HepG2 (cell line): ENCODE data around the gene ZNF276. TPM values are rescaled to one million over a fixed set of nuclear protein-coding genes. Genes with fewer than 3 reads are reported as not detected.

ENCODE experiments used
- AGO1 ChIP-seq: fragments of 200-400 bp; formaldehyde crosslinking; IDR thresholded peaks from 2 replicates; pipeline ENCODE4 v1.6.1; 2017; ENCODE audit warnings: mild to moderate bottlenecking, low read depth, low read length, moderate library complexity; ENCODE audit not compliant: poor library complexity, severe bottlenecking
- AKAP8 ChIP-seq: sonication (generic); formaldehyde crosslinking; IDR thresholded peaks from 2 replicates; pipeline ENCODE4 v1.5.1; 2020; ENCODE audit warnings: mild to moderate bottlenecking, missing genetic modification reagents
- ARID5B ChIP-seq: IDR thresholded peaks from 2 replicates; pipeline ENCODE4 v1.4.0; 2020; ENCODE audit warnings: mild to moderate bottlenecking, missing genetic modification reagents
- ARNTL ChIP-seq: sonication (generic); formaldehyde crosslinking; IDR thresholded peaks from 2 replicates; pipeline ENCODE4 v1.4.0; 2020; ENCODE audit warnings: mild to moderate bottlenecking, missing genetic modification reagents
- CEBPZ ChIP-seq: IDR thresholded peaks from 2 replicates; pipeline ENCODE4 v1.6.1; 2012; ENCODE audit warnings: low read length, improper control_type of control experiment
- CTCF ChIP-seq: sonication (generic); formaldehyde crosslinking; IDR thresholded peaks from 2 replicates; pipeline ENCODE4 v1.5.0; 2020; ENCODE audit warnings: mild to moderate bottlenecking, missing genetic modification reagents, moderate library complexity
- HMG20A ChIP-seq: IDR thresholded peaks from 2 replicates; pipeline ENCODE4 v1.6.1; 2016; ENCODE audit warnings: borderline replicate concordance
- HOXA5 ChIP-seq: sonication (generic); formaldehyde crosslinking; IDR thresholded peaks from 2 replicates; pipeline ENCODE4 v1.4.0; 2020; ENCODE audit warnings: missing genetic modification reagents
- NFYB ChIP-seq: sonication (generic); formaldehyde crosslinking; IDR thresholded peaks from 2 replicates; pipeline ENCODE4 v1.4.0; 2020; ENCODE audit warnings: missing genetic modification reagents
- PITX1 ChIP-seq: sonication (generic); formaldehyde crosslinking; IDR thresholded peaks from 2 replicates; pipeline ENCODE4 v1.5.1; 2020; ENCODE audit warnings: mild to moderate bottlenecking, missing genetic modification reagents
- SOX6 ChIP-seq, 2 experiments: fragments of 450-650 bp in 1 of 2; sonication (generic) in 1 of 2; formaldehyde crosslinking in 1 of 2; IDR thresholded peaks; 2 replicates each; pipeline versions ENCODE4 v1.4.0 to v1.6.1; 2017 to 2020; ENCODE audit warnings: antibody characterized with exemption in 1 of 2, mild to moderate bottlenecking in 1 of 2, missing genetic modification reagents in 1 of 2
- THRA ChIP-seq: sonication (generic); formaldehyde crosslinking; IDR thresholded peaks from 2 replicates; pipeline ENCODE4 v1.4.0; 2020; ENCODE audit warnings: missing genetic modification reagents, borderline replicate concordance
- ZBTB4 ChIP-seq: sonication (generic); formaldehyde crosslinking; IDR thresholded peaks from 2 replicates; pipeline ENCODE4 v1.4.0; 2020; ENCODE audit warnings: missing genetic modification reagents, mild to moderate bottlenecking, borderline replicate concordance
- polyA plus RNA-seq, 8 experiments: library from polyadenylated mRNA; depleted of rRNA in 3 of 8; stranded (reverse) in 7 of 8; unstranded in 1 of 8; fragments of >200 nt; fragmentation: Illumina TruSeq in 4 of 8; extraction: Trizol in 4 of 8; gene quantifications; 2 replicates each; pipeline versions ENCODE4 v1.2.1 to v1.2.3, GENCODE V29; 2011 to 2016; ENCODE audit warnings: low read depth in 4 of 8, missing spikeins in 1 of 8, mixed read lengths in 1 of 8; ENCODE audit not compliant: insufficient read depth in 1 of 8
- total RNA-seq, 5 experiments: library from RNA; depleted of rRNA; stranded (reverse); fragments of >200 nt; fragmentation: Illumina TruSeq; extraction: Trizol; gene quantifications; 2 replicates each; pipeline ENCODE4 v1.2.3, GENCODE V29; 2016; ENCODE audit warnings: low read depth in 1 of 5

ZNF276 gene
- total and polyA plus RNA-seq, 2 of the 13 experiments (the other 11 are each of a cell fraction or from before 2014, with no cell fraction given), result 17.7 to 18.0 TPM

- no peak for TF ChIP-seq NFYB (CRISPR knock-in tag)
- no peak for TF ChIP-seq SOX6 (IDR thresholded peaks at IDR 0.05)
- TF ChIP-seq SOX6 (CRISPR knock-in tag; IDR thresholded peaks at IDR 0.05), result peak; percentile 67
- TF ChIP-seq HMG20A (CRISPR knock-in tag), result peak; percentile 51; the same call in 1 of the 2 replicates
- no peak; the same call in 1 of the 2 replicates for TF ChIP-seq AKAP8 (CRISPR knock-in tag)
- no peak for TF ChIP-seq CEBPZ
- peak; percentile 75; the same call in 1 of the 2 replicates for TF ChIP-seq PITX1 (CRISPR knock-in tag)
- TF ChIP-seq ZBTB4, result peak; percentile 92; the same call in 1 of the 2 replicates
- TF ChIP-seq ARID5B (CRISPR knock-in tag), result peak; percentile 73
- peak; percentile 98 for TF ChIP-seq THRA (CRISPR knock-in tag)
- no peak for TF ChIP-seq HOXA5 (CRISPR knock-in tag)
- TF ChIP-seq AGO1, result peak; percentile 82
- peak; percentile 35 for TF ChIP-seq CTCF (CRISPR knock-in tag)
- peak; percentile 81; the same call in 1 of the 2 replicates for TF ChIP-seq ARNTL (CRISPR knock-in tag)
These were observed 27.2 kb upstream of the ZNF276 start (continued) for GRCh38 chr16:89693931-89694783.
